ENCODE measurements around the gene KDM2A. TPM values are rescaled to one million over a fixed set of nuclear protein-coding genes. Genes with fewer than 3 reads are reported as not detected.

Gene KDM2A
- total RNA-seq, 1 donor from 2014 or later, result 70.4 TPM

DNA sequence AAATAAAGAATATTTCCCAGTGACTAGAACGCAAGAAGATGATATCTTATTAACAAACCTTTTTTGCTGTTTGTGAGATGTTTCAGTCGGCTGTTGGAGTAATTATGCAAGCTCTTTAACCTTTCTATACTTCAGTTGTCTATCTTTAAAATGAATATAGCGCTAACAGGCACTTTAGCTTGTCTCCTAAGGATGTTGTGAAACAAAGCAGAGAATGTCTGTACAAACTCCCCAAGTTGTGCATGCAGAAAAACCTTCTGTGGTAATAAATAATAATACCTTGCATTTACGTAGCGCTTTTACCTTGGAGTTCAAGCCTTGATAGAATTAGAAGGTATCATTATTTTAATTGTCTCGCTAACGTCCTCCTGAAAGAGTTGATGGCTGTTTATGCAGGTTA lies 1.9 kb upstream of the KDM2A start:
- no peak overlapping the region for H3K4me3 ChIP-seq (ENCODE audit: insufficient read depth, low read depth, low read length)
- Mint-ChIP-seq H3K36me3 (ENCODE audit: low read depth, unreplicated experiment) (no peaks in the 10 kb centered on the region), H3K27me3 (ENCODE audit: low read depth, unreplicated experiment) (no peaks in the 10 kb centered on the region), H3K9me3 (ENCODE audit: unreplicated experiment) (no peaks in the 10 kb centered on the region), H3K4me1 (ENCODE audit: low read depth, unreplicated experiment) (peaks cover 2% of the 10 kb centered on the region), H3K27ac (ENCODE audit: unreplicated experiment) (no peak overlapping the region), H3K4me3 (ENCODE audit: unreplicated experiment) (peak overlapping the region; percentile 77)
- no peak overlapping the region for H3K9ac ChIP-seq (ENCODE audit: low read length)
- no peaks in the 10 kb centered on the region for H3K27me3 ChIP-seq (ENCODE audit: insufficient read depth, low read length)
- H3K79me2 ChIP-seq (ENCODE audit: insufficient read depth, low read length), result peaks cover 31% of the 10 kb centered on the region
- peak overlapping the region; percentile 80 for H3K4me2 ChIP-seq (ENCODE audit: low read length)
- TF ChIP-seq EZH2 (IDR thresholded peaks at IDR 0.05; ENCODE audit: insufficient read depth, low read length), result no peak
- TF ChIP-seq, protein P1, sequence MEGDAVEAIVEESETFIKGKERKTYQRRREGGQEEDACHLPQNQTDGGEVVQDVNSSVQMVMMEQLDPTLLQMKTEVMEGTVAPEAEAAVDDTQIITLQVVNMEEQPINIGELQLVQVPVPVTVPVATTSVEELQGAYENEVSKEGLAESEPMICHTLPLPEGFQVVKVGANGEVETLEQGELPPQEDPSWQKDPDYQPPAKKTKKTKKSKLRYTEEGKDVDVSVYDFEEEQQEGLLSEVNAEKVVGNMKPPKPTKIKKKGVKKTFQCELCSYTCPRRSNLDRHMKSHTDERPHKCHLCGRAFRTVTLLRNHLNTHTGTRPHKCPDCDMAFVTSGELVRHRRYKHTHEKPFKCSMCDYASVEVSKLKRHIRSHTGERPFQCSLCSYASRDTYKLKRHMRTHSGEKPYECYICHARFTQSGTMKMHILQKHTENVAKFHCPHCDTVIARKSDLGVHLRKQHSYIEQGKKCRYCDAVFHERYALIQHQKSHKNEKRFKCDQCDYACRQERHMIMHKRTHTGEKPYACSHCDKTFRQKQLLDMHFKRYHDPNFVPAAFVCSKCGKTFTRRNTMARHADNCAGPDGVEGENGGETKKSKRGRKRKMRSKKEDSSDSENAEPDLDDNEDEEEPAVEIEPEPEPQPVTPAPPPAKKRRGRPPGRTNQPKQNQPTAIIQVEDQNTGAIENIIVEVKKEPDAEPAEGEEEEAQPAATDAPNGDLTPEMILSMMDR (IDR thresholded peaks at IDR 0.05; ENCODE audit: insufficient read depth, low read depth, low read length), result no peak
- peaks cover 26% of the 10 kb centered on the region for H4K20me1 ChIP-seq (ENCODE audit: insufficient read depth, low read length)
- H3K9me3 ChIP-seq (ENCODE audit: insufficient read depth, low read depth, low read length), result no peaks in the 10 kb centered on the region
- H3K4me1 ChIP-seq (ENCODE audit: insufficient read depth, low read length), result peaks cover 5% of the 10 kb centered on the region
- DNase-seq (ENCODE audit: low read depth), result no peak
- H3K27ac ChIP-seq (ENCODE audit: low read depth, low read length), result no peak overlapping the region
- no peaks in the 10 kb centered on the region for H3K36me3 ChIP-seq (ENCODE audit: insufficient read depth, low read length)
- FAIRE-seq, result no peak
- H2AFZ ChIP-seq (ENCODE audit: low read depth, low read length), result peak overlapping the region; percentile 72

GRCh38 chr11:67117672-67118180 lies 1.3 kb upstream of the KDM2A start:
- TF ChIP-seq EZH2 (IDR thresholded peaks at IDR 0.05; ENCODE audit: insufficient read depth, low read length), result no peak
- TF ChIP-seq, protein P1 (IDR thresholded peaks at IDR 0.05; ENCODE audit: insufficient read depth, low read depth, low read length), result no peak
- no peaks in the 10 kb centered on the region for H3K27me3 Mint-ChIP-seq (ENCODE audit: low read depth, unreplicated experiment)
- Histone ChIP-seq H4K20me1 (ENCODE audit: insufficient read depth, low read length) (peaks cover 30% of the 10 kb centered on the region), H2AFZ (ENCODE audit: low read depth, low read length) (peak overlapping the region; percentile 81), H3K27ac (ENCODE audit: low read depth, low read length) (no peak overlapping the region), H3K27me3 (ENCODE audit: insufficient read depth, low read length) (no peaks in the 10 kb centered on the region), H3K4me1 (ENCODE audit: insufficient read depth, low read length) (peaks cover 5% of the 10 kb centered on the region), H3K9ac (ENCODE audit: low read length) (peak overlapping the region; percentile 81), H3K9me3 (ENCODE audit: insufficient read depth, low read depth, low read length) (no peaks in the 10 kb centered on the region), H3K4me3 (ENCODE audit: insufficient read depth, low read depth, low read length) (no peak overlapping the region), H3K4me2 (ENCODE audit: low read length) (peak overlapping the region; percentile 80), H3K36me3 (ENCODE audit: insufficient read depth, low read length) (no peaks in the 10 kb centered on the region), H3K79me2 (ENCODE audit: insufficient read depth, low read length) (peaks cover 36% of the 10 kb centered on the region)
- H3K9me3 Mint-ChIP-seq (ENCODE audit: unreplicated experiment), result no peaks in the 10 kb centered on the region
- FAIRE-seq (no peak), DNase-seq (ENCODE audit: low read depth) (no peak)
- peaks cover 2% of the 10 kb centered on the region for H3K4me1 Mint-ChIP-seq (ENCODE audit: low read depth, unreplicated experiment)
- H3K36me3 Mint-ChIP-seq (ENCODE audit: low read depth, unreplicated experiment), result no peaks in the 10 kb centered on the region
- H3K4me3 Mint-ChIP-seq (ENCODE audit: unreplicated experiment), result peak overlapping the region; percentile 77
- H3K27ac Mint-ChIP-seq (ENCODE audit: unreplicated experiment), result peak overlapping the region; percentile 87

DNA sequence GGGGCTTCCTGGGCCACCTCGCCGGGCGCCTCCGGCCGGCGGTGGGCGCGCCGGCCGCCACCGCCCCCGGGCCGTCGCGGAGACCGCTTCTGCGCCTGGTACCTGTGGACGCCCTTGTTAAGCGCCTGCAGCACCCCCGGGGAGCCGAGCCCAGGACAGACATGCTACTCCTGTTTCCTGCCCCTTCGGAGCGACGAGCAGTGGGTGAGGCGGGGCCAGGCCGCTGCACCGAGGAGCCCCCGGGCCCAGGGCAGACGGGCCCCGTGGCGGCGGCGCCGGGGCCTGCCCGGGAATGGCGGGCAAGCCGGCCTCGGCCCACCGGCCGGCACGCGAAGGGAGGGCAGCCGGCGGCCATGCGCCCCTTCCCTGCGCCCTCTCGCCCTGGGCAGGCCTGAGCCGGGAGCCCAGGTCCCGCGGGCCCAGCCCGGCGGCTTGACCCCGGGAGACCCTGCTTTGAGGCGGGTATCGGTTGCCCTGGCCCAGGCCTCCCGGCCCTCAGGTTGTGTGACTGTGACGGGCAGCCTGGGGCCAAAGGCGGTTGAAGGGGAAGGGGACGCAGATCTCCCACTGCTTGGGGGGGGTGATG lies 789 bp upstream of the KDM2A start:
- DNase-seq (ENCODE audit: low read depth) (no peak), FAIRE-seq (no peak)
- no peaks in the 10 kb centered on the region for H3K27me3 ChIP-seq (ENCODE audit: insufficient read depth, low read length)
- H3K4me1 Mint-ChIP-seq (ENCODE audit: low read depth, unreplicated experiment), result peaks cover 4% of the 10 kb centered on the region
- peak overlapping the region; percentile 78 for H3K27ac ChIP-seq (ENCODE audit: low read depth, low read length)
- peak overlapping the region; percentile 80 for H3K4me2 ChIP-seq (ENCODE audit: low read length)
- H3K9me3 Mint-ChIP-seq (ENCODE audit: unreplicated experiment), result no peaks in the 10 kb centered on the region
- H3K4me3 ChIP-seq (ENCODE audit: insufficient read depth, low read depth, low read length), result peak overlapping the region; percentile 20
- H3K9me3 ChIP-seq (ENCODE audit: insufficient read depth, low read depth, low read length), result no peaks in the 10 kb centered on the region
- peaks cover 5% of the 10 kb centered on the region for H3K4me1 ChIP-seq (ENCODE audit: insufficient read depth, low read length)
- peak overlapping the region; percentile 81 for H2AFZ ChIP-seq (ENCODE audit: low read depth, low read length)
- H3K36me3 ChIP-seq (ENCODE audit: insufficient read depth, low read length), result no peaks in the 10 kb centered on the region
- peaks cover 42% of the 10 kb centered on the region for H3K79me2 ChIP-seq (ENCODE audit: insufficient read depth, low read length)
- H3K27me3 Mint-ChIP-seq (ENCODE audit: low read depth, unreplicated experiment), result no peaks in the 10 kb centered on the region
- no peak overlapping the region for H3K4me3 Mint-ChIP-seq (ENCODE audit: unreplicated experiment)
- H4K20me1 ChIP-seq (ENCODE audit: insufficient read depth, low read length), result peaks cover 35% of the 10 kb centered on the region
- H3K27ac Mint-ChIP-seq (ENCODE audit: unreplicated experiment), result no peak overlapping the region
- peak overlapping the region; percentile 81 for H3K9ac ChIP-seq (ENCODE audit: low read length)
- H3K36me3 Mint-ChIP-seq (ENCODE audit: low read depth, unreplicated experiment), result no peaks in the 10 kb centered on the region
- TF ChIP-seq, protein P1 (IDR thresholded peaks at IDR 0.05; ENCODE audit: insufficient read depth, low read depth, low read length), result no peak
- TF ChIP-seq EZH2 (IDR thresholded peaks at IDR 0.05; ENCODE audit: insufficient read depth, low read length), result no peak

Data from astrocyte (in vitro differentiated cells and primary cell).